Left ventricle myocardium inferior (tissue), 1 donor: ENCODE results near the gene GLG1. TPM values are rescaled to one million over a fixed set of nuclear protein-coding genes. Genes with fewer than 3 reads are reported as not detected.

ENCODE experiments used
- DNase-seq: peaks from one replicate; pipeline ENCODE4 v3.0.0-alpha.2; 2020
- H3K27ac ChIP-seq: fragments of 200-600 bp; replicated peaks from 2 replicates; pipeline ENCODE4 v1.8.0; 2021
- H3K27me3 ChIP-seq: fragments of 200-600 bp; 2 replicates; pipeline ENCODE4 v1.8.0; 2021; ENCODE audit warnings: low read depth
- H3K36me3 ChIP-seq: fragments of 200-600 bp; 2 replicates; pipeline ENCODE4 v1.8.0; 2021
- H3K4me1 ChIP-seq: fragments of 200-600 bp; 2 replicates; pipeline ENCODE4 v1.8.0; 2021
- H3K4me3 ChIP-seq: fragments of 200-600 bp; 2 replicates; pipeline ENCODE4 v1.8.0; 2021; ENCODE audit warnings: mild to moderate bottlenecking, moderate library complexity
- H3K9me3 ChIP-seq: fragments of 200-600 bp; replicated peaks from 2 replicates; pipeline ENCODE4 v1.8.0; 2021
- intact Hi-C: fragments of 100-400 bp; cut with micrococcal nuclease; formaldehyde crosslinking; loops from one replicate; pipeline ENCODE4 v1.11.0; 2022
- total RNA-seq: library from RNA; stranded (reverse); fragmentation: NEBNext Ultra II Directional; extraction: Animal tissue kit (Norgen Biotek cat#: 25700); gene quantifications from one replicate; pipeline ENCODE4 v1.2.1, GENCODE V29; 2021
- TF ChIP-seq, protein P1 (sequence below): fragments of 200-600 bp; IDR thresholded peaks from 2 replicates; pipeline ENCODE4 v1.8.0; 2021; ENCODE audit warnings: antibody characterized with exemption, mild to moderate bottlenecking, borderline replicate concordance
- donor health status: DM: no; HTN: yes; CAD: no; lungs with severe emphysema.

Gene GLG1
- total RNA-seq, 1 donor from 2014 or later: 72.7 TPM

DNA sequence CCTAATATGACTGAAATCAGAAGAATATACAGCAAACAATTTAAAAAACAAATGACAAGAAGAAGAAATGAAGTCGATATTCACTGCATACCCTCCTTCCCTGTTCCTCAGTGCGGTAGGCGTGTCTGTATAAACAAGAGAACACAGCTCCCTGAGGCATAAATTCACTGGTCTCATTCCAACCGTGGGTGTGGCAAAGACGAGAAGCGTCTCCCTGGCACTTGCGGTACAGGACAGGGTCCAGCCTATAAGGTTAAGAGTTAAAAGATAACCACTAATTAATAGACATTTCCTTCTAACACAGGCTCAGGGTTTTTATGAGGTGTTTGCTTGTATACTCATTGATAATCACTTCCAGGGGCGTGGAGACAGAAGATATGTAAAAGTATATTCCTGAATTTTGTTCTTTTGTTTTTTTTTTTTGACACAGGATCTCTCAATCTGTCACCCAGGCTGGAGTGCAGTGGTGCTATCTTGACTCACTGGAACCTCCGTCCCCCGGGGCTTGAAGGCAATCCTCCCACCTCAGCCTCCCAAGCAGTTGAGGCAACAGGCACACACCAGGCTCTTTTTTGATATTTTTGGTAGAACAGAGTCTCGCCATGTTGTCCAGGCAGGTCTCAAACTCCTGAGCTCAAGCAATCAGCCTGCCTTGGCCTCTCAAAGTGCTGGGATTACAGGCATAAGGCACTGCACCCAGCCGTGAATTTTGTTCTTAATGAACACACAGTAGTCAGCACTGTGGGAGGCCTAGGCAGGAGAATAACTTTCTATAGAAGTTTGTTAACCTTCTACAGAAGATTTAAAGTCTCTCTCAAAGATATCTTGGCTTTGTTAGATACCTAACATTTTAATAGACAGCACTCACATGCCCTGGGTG, 126.5 kb downstream of the GLG1 start:
- Histone ChIP-seq H3K4me1 (peaks cover 16% of the 10 kb centered on the region), H3K4me3 (no peak overlapping the region), H3K9me3 (no peaks in the 10 kb centered on the region), H3K27me3 (no peaks in the 10 kb centered on the region), H3K27ac (peak overlapping the region; percentile 59), H3K36me3 (peaks cover 73% of the 10 kb centered on the region)
- TF ChIP-seq, protein P1, sequence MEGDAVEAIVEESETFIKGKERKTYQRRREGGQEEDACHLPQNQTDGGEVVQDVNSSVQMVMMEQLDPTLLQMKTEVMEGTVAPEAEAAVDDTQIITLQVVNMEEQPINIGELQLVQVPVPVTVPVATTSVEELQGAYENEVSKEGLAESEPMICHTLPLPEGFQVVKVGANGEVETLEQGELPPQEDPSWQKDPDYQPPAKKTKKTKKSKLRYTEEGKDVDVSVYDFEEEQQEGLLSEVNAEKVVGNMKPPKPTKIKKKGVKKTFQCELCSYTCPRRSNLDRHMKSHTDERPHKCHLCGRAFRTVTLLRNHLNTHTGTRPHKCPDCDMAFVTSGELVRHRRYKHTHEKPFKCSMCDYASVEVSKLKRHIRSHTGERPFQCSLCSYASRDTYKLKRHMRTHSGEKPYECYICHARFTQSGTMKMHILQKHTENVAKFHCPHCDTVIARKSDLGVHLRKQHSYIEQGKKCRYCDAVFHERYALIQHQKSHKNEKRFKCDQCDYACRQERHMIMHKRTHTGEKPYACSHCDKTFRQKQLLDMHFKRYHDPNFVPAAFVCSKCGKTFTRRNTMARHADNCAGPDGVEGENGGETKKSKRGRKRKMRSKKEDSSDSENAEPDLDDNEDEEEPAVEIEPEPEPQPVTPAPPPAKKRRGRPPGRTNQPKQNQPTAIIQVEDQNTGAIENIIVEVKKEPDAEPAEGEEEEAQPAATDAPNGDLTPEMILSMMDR: no peak
- intact Hi-C loops: no loop called here
- peak; percentile 30 for DNase-seq

DNA sequence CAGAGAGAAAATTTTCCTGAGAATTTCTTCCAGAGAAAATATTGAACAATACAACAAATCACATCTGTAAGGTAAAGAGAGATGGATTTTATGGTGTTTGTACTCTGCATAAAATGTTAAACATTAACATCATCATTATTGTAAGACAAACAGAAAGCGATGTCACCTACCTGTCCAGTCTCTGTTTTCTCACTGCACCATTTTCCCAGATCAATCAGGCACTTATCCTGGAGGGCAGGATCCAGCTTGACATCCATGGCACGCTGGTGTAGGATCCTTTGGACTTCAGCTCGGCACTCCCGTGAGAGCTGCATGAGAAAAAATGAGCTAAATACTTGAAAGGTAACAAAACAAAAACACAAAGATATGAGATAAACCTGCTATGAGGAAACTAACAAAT, 129.7 kb downstream of the GLG1 start:
- Histone ChIP-seq H3K27me3 (no peaks in the 10 kb centered on the region), H3K36me3 (peaks cover 71% of the 10 kb centered on the region), H3K27ac (no peak overlapping the region), H3K9me3 (no peaks in the 10 kb centered on the region), H3K4me1 (peaks cover 16% of the 10 kb centered on the region), H3K4me3 (no peak overlapping the region)
- intact Hi-C loops: no loop called here
- no peak for DNase-seq
- TF ChIP-seq, protein P1: no peak

DNA sequence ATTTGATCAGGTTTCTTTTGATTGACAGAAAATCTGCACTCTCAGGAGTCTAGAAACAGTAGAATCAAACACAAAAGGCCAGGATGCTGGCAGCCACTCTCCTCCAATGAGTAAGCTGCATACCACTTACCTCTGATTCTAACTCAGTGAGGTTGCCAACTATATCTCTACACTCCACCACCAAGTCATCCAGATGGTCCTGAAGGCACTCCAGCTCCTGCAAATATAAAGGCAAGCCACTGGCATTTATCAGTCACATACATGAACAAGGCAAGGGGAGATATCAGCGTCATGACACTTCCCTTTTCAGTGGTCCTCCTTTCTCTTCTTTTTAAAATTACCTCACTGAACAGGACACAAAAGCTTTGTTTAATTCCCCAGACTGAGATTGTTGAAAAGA, 132.5 kb downstream of the GLG1 start:
- TF ChIP-seq, protein P1: no peak
- peaks cover 83% of the 10 kb centered on the region for H3K36me3 ChIP-seq
- intact Hi-C loops: no loop called here

DNA sequence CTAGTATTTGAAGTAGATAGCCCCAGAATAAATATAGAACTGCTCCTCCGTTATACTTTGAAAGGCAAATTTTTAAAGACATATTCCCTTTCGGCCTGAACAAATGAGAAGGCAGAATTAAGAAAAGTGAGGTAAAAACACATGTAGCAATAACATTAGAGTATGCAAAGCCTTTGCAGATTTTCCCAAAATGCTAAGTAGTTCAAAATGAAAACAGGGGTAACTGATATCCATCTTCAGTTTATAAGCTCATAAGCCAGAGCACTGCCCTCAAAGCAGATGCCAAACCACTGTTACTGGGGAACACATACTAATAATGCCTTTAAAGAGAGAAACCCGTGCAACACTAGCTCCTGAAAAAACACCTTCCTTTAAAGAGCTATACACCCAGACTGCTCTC, 134.4 kb downstream of the GLG1 start:
- H3K4me3 ChIP-seq: no peak overlapping the region
- TF ChIP-seq, protein P1: no peak
- no peaks in the 10 kb centered on the region for H3K4me1 ChIP-seq
- H3K27ac ChIP-seq: no peak overlapping the region
- no peaks in the 10 kb centered on the region for H3K27me3 ChIP-seq
- peaks cover 96% of the 10 kb centered on the region for H3K36me3 ChIP-seq
- intact Hi-C loops: no loop called here
- H3K9me3 ChIP-seq: no peaks in the 10 kb centered on the region
- no peak for DNase-seq

More for the DNA sequence above, 132.5 kb downstream of the GLG1 start:
- H3K4me3 ChIP-seq: no peak overlapping the region
- peaks cover 3% of the 10 kb centered on the region for H3K4me1 ChIP-seq
- no peak overlapping the region for H3K27ac ChIP-seq
- H3K9me3 ChIP-seq: no peaks in the 10 kb centered on the region
- no peaks in the 10 kb centered on the region for H3K27me3 ChIP-seq
- DNase-seq: no peak

DNA sequence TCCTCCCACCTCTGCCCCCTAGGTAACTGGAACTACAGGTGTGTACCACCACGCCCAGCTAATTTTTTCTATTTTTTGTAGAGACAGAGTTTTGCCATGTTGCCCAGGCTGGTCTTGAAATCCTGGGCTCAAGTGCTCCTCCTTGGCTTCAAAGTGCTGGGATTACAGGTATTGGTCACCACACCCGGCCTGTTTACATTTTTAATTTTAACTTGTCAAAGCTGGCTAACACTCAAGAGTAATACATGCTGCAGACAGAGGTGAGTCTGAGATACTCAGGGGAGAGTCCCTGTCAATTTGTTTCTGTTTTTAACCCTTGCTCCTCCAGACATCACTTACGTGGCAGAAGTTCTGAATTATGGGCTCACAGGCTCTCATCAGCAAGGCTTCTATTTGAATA, 134.9 kb downstream of the GLG1 start:
- Histone ChIP-seq H3K4me1 (no peaks in the 10 kb centered on the region), H3K27ac (no peak overlapping the region), H3K9me3 (no peaks in the 10 kb centered on the region), H3K4me3 (no peak overlapping the region), H3K27me3 (no peaks in the 10 kb centered on the region), H3K36me3 (peaks cover 96% of the 10 kb centered on the region)
- TF ChIP-seq, protein P1: no peak
- no peak for DNase-seq
- intact Hi-C loops: no loop called here
